GM21737 (cell line): Measurements from ENCODE around the gene COMMD8.

Experiments used
- ATAC-seq: cut with Tn5 transposase; IDR thresholded peaks from one replicate; pipeline ENCODE4 v1.9.1; 2021; ENCODE audit warnings: mild to moderate bottlenecking, moderate library complexity; ENCODE audit not compliant: unreplicated experiment

COMMD8 gene

DNA sequence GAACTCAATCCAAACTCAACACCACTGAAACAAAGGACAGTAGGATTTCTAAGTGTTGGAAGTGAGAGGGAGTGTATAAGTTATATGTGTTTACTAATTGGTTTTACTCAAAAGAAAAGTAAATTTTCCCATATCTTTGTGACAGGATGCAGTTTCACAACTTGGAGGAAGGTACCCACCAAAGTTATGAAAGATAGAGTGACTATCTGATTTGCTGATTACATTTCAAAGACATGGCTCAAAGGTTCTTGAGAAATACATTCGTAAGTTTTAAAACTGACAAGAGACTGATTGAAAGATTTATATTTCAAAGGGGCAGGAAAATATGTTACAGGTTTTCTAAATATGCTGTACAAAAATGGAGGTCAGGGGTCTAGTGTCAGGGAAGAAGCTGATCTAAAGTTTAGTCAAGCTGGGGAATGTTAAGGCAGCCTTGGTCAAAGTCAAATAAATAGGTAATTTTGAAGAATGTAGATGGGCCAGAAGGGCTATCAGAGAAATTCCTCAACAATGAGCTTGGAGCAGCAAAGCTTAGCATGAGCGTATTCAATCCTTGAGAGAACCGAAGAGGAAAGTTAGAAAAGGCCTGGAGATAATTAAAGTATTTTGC is 9.7 kb upstream of the COMMD8 start:
- no peak for ATAC-seq

DNA sequence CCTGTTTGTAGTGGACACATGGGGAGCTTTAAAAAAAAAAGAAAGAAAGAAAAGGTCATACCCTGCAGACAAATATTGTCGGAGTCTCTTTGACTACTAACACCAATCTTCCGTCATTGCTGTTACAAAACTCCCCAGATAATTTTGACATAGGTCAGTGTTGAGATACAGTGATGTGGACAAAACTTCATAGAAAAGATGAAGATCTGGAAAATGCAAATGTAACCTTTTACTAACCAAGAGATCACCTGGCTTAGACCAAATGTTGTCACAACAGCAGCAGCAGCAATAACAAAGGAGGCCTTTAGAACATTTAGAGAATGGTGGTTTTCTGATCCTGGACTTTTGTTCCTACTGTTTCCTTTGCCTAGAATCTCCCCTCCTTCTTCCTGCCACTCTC is 8.1 kb upstream of the COMMD8 start:
- no peak for ATAC-seq

DNA sequence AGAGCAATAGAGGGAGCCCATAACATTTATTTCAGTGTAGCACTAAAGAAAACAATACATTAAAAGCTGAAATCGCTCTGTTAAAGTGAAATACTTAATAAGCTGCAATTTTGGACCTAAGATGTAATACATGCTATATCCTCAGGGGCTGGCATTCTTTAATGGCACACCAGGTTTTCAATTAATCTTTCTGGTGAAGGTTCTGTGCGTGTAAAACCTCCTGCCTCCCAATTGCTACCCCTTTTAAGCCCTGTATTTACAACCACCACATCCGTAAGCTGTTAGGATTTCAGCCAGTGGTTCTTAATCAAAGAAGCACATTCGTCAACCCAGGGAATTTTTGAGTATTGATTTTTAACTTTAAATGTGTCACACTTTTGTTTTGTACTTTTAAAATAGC is 7.6 kb upstream of the COMMD8 start:
- no peak for ATAC-seq

DNA sequence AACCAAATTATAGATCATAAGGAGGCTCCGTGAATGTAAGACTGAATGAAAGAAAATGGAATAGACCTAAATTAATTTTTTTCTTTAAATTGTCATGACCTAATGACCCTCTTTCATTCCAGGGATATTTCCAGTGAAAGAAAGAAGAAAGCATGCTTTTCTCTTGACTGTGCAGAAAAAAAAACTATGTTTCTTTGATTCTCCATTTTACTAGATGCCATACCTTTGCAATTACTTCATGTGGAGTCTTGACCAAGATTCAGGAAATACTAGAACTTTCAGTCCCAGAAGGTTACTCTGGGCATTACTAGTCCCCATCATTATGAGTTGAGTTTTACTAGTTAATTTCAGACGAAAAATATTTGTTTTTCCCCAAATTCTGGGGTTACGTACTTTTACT is 6.4 kb upstream of the COMMD8 start:
- no peak for ATAC-seq

DNA sequence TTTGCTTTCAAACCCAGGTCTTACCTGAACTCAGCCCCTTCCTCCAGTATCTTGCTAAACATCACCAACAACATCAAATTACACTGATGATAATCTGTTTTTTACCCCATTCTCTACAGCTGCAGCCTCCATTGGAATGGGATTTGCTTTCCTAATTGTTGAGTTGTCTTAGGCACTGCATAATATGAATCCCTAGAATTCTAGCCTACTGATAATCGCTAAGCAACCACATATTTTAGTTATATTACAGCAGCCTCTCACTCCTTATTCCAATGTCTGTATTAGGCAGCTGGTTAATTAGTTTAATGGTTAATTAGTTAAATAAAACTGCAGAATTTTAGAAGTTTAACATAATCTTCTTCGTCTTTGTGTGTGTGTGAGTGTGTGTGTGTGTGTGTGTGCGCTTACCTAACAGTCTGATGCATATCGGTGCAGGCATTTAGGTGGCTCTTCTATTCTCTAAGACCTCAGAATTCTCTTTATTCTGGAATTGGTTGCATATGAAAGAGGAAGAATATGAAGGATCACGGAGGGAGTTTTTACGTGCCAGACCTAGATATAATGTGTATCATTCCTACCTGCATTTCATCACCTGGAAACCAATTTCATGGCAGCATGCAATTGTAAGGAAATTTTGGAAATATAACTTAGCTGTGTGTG is 5.3 kb upstream of the COMMD8 start:
- no peak for ATAC-seq

DNA sequence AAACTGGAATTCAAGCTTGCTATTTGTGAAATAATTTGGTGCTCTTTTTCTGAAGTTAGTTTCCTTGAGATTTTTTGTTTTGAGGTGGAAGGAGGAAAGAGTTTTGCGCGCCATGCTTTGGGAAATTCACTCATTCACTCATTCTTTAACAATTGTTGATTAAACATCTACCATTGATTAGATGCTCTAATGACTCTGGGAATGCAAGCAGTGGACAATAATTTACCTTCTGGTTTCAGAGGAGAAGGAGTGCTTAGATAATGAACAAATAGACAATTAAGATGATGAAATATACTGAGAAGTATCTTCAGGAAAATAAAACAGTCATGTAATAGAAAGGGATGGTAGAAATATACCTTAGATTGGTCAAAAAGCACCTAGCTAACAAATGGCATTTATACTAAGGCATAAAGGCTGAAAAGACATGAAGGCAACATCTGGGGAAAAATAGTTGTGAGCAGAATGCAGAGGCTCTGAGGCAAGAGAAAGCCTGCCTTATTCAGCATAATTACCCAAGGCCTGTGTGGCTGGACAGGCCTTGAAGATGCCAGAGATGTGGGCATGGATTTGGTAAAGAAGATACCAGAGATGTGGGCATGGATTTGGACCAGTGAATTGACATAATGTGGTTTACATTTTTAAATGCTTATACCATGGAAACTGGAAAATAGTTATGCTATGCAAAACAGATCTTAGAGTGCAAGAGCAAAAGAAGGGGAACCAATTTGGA is 2.7 kb upstream of the COMMD8 start:
- no peak for ATAC-seq

DNA sequence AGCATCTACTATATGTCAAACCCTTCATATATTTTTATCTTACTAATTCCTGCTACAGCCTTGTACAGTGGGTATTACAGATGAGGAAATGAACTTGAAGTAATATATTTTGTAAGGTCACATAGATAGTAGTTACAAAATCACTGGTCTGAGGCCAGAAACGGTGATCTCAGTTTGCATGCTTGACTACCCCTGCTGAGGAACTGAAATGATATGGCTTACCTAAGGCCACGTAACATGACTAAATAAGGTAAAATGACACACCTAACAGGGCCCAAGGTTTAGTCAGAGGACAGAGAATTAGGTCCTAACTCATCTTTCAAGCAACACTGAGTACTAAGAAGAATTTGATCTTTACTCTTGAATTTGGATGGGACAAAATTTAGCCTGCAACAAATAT is 1.5 kb upstream of the COMMD8 start:
- no peak for ATAC-seq

DNA sequence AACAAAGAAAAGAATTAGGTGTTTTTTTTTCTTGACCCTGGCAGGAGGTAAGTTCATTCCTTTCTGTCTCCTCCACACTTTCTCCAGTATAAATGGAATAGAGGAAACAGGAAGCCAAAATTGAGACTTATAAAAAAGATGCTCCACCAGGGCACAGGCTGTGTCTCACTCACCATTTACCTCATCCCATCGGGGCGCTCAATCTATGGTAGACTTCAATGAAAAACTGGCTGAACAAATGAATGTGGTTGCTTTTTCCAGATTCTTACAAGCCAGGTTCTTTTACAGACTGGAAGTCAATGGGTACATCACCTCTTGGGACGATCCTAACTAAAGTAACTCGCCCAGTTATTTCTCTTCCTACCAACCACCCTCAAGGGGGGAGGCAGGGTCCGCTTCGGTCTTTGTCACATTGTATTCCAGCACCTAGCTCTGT is 685 bp downstream of the COMMD8 start:
- ATAC-seq: peak; percentile 26

DNA sequence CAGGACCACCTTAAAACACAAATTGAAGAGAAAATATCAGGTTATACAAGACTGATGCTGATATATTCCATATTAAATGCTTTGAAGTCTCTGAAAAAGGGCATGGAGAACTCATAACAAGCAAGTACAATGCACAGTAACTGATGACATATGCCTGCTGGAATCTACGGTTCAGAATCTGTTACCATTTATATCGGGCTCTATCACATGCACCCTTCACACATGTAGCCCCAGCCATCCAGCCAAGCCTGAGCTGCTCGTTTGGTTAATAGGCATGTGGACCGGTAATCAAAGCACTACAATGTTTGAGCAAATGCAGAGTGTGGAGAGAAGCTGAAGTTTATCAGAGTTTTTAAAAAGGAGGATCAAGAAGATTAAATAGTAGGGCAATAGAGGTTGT is 11.8 kb downstream of the COMMD8 start:
- ATAC-seq: no peak

DNA sequence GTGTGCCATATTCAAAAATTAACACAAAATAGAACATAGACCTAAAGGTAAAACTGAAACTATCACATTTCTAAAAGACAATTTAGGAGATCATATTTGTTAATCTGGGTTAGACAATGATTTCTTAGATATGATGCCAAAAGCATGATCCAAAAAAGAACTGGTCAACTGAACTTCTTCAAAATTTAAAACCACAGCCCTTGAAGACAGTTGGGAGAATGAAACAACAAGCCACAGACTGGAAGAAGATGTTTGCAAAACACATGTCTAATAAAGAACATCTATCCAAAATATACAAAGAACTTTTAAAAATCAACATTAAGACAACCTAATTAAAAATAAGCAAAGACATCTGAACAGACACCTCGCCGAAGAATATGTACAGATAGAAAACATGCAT is 19.5 kb downstream of the COMMD8 start:
- ATAC-seq: no peak

DNA sequence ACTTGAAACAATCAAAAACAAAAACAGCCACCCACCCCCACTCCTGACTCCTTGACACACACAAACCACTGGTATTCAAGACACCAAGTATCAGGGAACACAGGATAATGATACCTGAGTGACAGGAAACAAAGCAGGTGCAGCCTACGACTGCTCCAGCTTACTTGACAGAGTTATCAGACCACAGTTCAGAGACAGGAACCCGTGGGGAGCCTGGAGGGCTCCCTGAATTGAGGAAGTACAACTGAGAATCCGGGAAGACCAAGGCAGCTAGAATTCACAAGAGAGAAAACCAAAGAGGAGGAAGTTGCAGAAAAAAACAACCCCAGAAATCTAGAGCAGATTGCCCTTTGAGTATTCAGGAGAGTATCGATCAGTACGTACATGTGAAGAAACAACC is 20.5 kb downstream of the COMMD8 start:
- ATAC-seq: no peak

DNA sequence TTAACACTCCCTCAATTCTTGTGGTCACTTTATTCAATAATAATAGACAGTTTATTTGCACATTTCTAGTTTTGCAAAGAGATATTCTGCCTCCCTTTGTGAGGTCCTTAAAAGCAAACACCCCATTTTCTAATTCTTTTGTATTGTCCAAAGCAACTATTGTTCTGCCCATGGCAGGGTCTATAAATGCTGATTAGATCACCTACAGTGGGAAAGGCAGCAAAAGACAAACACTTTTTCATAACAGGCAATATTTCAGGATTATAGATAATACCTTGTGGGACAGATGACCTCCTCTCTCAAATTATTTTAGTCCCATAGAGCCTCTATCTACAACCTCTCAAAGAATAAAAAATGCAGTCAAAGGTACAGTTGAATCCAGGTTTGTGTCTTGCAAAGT is 28.6 kb downstream of the COMMD8 start:
- ATAC-seq: no peak

DNA sequence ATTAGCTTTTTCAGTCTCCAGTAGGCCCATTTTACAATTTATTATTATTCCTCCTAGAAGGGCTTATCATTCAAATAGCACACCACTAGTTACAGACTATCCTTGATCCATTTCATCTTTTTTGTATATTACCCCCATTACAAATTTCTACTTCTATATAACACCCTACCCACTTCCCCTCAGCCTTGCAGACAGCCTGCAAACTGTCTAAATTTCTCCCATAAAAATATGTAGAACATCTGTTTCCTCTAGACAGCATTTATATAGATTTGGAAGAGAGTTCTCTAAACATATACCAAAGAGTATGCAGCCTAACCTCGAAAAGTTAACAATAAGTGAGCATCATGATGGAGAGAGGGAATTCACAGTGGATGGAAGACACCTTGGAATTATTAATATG is 30.8 kb downstream of the COMMD8 start:
- no peak for ATAC-seq

DNA sequence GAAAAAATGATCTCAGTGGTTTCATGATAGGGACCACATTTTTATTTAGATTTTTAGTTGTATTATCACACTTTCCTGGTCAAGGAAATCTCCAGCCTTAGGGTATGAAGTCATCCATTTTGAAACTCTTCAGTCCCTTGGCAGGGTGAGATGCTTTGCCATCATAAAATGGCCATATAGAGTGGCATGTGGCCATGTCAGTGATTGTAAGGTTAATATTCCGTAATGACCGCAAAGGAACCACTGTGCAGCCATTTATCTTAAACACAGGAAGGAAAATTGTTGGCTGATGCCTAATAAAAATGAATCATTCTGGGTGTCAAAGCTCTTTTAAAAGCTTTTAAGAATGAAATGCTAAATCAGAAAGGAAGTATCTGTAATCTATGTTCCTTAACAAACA is 35.6 kb downstream of the COMMD8 start:
- no peak for ATAC-seq

DNA sequence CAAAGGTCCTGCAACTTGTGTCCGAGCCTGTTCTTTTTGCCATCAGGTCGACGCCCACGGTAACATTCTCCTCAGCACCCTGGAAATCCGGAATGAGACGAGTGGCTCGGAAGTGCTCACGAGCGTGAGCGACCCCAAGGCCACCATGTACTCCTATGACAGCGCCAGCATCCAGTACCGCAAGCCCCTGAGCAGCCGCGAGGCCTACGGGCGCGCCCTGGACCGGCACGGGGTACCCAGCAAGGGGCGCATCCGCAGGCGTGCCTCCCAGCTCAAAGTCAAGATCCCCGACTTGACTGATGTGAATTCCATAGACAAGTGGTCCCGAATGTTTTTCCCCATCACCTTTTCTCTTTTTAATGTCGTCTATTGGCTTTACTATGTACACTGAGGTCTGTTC is 37.9 kb downstream of the COMMD8 start:
- no peak for ATAC-seq

DNA sequence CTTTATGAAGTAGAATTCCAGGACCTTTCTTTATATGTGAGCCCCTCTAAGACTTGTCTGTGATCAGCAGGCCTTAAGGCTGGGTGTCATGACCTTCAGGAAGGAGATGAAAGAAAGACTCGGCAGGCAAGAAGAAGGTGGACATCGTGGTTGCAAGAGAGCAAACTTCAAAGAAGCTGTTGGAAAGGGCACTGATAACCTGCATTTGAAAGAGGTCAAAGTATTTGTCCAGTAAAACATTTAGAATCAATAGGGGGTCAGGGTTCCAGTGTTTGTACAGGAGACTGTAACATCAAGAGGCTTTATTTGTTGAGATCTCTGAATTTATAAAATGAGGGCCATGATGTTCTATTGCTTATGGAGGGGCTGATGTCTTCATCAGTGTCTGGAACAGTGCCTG is 44.2 kb downstream of the COMMD8 start:
- ATAC-seq: no peak

DNA sequence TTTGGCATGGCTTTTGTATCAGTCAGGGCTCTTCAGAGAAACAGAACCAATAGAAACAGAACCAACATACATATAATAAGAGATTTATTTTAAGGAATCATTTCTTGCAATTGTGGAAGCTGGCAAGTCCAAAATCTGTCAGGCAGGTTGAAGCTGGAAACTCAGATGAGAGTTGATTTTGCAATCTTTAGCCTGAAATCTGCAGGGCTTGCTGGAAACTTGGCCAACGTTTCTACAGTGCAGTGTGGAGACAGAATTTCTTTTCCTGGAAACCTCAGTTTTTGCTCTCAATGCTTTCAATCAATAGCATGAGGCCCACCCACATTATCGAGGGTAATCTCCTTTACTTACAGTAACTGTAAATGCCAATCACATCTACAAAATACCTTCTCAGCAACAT is 45.4 kb downstream of the COMMD8 start:
- no peak for ATAC-seq

DNA sequence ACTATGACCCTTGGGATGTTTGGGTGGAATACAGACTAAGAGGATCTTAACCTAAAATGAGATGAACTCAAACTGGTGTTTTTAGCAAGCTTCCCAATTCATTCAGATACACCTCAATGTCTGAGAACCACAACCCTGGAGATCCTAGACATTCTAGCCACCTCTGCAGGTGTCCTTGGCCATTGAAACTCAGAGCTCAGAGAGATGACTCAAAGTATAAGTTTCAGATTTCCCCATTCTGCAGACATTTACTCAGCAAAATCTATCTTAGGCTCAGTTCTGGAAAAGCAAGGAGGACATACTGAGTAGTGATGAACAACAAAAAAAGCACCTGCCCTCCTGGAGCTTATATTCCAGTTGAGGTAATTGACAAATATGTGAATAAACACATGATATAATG is 47.8 kb downstream of the COMMD8 start:
- peak; percentile 67 for ATAC-seq

DNA sequence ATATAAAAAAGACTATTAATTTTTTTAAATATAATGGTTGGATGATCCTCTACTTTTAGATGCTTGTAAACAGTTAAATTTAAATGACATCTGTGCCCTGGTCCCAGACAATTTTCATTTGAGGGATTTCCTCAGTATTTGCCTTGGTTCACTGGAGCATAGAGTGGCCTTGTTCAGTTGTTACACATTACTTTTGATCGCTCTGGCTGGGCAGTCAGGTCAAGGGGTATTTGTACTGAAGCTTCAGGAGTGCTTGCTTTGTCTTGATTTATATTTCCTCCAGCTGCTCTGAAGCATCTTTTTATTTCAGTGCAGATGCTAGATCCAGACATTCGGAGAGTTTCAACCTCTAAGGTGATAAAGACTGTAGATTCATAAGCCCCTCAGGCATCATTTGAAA is 50.0 kb downstream of the COMMD8 start:
- ATAC-seq: no peak

DNA sequence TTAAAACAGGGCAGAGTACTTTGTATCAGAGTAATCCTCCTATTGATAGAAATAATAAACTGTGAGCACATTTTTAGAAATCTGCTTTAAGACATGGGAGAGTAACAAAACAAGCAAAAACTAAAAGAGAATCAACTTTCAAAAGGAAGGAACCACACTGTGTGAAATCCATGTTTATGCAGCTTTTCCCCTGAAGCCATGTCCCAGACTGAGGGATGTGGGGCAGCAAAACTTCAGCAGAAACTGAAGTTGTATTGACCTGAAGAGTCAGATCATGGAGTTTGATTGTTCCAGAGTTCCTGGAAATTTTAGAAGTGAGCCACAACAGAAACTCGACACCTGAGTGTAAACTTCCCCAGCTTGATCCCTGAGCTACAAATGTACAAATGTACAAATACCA is 53.2 kb downstream of the COMMD8 start:
- no peak for ATAC-seq

DNA sequence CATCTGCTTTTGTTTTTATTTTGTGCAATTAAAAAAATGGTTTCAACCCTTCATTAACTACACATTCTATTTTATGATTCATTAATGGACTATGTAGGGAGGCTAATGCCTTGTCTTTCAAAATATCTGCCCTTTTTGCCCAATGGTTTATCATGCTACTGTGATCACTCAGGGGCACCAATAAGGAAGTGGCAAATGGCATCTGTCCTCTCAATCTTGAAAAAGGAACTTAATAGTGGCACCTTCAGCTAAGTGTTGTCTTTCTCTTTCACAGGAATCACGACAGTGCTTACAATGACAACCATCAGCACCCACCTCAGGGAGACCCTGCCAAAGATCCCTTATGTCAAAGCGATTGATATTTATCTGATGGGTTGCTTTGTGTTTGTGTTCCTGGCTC is 57.1 kb downstream of the COMMD8 start:
- no peak for ATAC-seq
